Activated T-cell treated with anti-CD3 and anti-CD28 coated beads for 4 hours (primary cell): Measurements from ENCODE around the gene SPPL2B.
"Not testable (repeated sequence)": the region's sequence is repeated elsewhere in the genome, so short reads cannot be mapped to it uniquely, and the experiment has no call there.

Experiments
- DNase-seq: peaks from one replicate; pipeline ENCODE4 v3.0.0-alpha.2; 2020

Gene SPPL2B

DNA sequence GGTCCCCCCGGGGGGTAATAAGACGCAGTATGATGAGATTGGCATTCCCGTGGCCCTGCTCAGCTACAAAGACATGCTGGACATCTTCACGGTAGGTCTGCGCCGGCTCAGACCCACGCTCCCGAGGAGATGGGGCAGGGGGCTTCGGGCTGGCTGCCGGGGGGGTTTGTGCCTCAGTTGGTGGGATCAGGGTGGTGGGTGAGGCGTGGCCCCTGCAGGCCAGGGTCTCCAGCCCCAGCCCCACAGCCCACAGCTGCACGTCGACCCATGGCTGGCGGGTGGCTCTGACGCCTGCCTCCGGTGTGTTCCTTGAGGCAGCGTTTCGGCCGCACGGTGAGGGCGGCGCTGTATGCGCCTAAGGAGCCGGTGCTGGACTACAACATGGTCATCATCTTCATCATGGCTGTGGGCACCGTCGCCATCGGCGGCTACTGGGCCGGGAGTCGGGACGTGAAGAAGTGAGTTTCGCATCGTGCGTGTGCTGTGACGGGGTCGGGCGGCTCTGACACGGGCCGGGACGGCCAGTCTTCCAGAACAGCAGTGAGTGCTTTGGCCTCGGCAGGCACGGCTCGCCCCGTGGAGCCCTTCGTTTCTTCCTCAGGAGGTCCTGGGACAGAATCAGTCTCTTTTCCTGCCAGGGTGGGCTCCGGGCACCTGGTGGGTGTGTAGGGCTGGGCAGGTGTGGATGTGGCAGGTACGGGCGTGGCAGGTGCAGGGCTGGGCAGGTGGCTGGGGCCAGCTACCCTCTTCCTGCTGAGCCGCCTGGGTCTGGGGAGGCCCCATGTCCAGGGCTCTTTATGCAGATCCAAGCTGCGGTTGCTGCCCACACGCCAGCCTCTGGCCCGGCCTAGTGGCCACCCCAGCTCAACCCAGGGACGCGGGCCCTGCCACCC is 10.5 kb downstream of the SPPL2B start:
- no peak for DNase-seq

DNA sequence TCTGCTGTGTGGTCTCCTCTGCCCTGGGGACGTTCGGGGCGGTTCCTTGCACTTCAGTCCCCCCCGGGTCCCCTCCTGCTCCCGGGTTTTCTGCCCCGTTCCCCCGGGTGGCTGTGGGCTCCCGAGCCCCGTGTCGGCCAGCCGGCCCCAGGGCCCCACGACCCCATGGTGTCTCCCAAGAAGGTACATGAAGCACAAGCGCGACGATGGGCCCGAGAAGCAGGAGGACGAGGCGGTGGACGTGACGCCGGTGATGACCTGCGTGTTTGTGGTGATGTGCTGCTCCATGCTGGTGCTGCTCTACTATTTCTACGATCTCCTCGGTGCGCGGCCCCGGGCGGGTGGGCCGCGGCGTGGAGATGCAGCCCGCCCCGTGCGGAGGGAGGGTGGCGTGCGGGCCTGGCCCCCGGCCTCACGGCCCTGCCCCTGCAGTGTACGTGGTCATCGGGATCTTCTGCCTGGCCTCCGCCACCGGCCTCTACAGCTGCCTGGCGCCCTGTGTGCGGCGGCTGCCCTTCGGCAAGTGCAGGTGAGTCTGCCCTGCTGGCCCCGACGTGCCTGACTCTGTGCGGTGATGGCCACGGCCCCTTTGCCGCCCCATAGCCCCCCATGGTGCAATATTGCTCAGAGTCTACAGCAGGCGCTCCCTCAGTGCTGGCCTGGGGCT is 11.3 kb downstream of the SPPL2B start:
- no peak for DNase-seq

DNA sequence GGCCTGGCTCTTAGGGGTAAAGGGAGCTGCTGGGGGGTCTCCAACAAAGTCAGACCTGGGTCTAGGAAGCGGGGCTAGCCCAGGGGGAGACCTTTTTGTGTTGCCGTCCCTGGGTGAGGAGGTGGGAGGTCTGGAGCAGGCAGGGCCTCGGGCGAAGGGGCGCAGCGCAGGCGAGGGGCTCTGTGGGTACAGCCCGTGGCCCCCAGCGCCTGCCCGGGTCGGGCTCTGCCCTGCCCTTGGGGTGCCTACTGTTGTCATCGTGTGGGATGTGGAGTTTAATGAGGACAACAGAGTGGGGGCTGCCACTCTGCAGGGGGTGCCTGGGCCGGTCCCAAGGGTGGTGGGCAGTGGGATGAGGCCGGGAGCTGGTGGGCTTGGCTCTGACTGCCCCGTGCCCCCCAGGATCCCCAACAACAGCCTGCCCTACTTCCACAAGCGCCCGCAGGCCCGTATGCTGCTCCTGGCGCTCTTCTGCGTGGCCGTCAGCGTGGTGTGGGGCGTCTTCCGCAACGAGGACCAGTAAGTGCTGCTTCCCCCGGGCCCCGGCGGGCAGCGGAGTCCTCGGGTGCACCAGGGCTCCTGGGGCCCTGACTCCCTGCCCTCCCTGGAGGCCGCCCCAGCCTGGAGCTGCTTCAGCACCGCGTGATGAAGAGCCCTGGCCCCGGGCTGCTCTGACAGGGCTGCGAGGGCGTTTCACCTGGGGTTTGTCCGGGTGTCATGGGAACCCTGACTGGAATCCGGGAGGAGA is 12.2 kb downstream of the SPPL2B start:
- no peak for DNase-seq

DNA sequence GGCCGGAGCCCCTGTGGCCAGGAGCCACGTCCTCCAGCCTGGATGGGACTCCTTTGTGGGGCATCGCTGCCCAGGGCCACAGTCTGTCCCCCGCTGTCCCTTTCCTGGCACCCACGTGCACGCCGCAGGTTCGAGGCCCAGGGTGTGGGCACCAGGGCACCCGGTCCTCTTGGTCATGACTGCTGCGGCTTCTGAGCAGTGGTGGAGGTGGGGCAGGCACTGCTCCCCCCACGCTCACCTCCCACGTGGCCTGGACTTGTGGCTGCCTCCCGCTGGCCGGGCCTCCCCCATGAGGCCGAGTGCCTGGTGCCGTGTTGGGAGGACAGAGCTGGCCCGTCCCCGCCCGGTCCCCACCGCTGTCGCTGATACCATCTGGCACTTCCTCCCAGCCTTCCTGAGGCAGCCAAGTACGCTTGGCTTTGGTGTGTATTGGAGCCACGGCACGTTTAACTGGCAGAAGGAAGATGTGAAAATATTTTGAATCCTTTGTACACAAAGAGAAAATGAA is 12.8 kb downstream of the SPPL2B start:
- DNase-seq, result no peak

DNA sequence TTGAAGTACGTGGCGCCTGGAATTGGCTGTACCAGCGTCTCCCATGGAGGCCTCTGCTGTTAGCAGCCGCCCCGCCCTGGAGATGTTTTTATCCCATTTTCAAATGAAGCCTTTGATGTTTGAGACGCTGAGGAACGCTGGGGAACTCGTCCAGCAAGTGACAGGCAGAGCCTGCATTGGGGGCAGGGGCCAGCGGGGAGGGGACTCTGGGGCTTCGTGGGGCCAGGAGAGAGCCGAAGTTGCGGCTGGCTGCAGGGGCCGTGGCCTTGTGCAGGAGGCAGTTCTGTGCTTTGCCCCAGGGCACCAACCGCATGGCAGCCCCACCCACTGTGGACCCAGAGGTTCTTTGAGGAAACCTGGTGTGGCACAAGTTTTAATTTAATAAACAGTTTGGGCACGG is 13.5 kb downstream of the SPPL2B start:
- no peak for DNase-seq

DNA sequence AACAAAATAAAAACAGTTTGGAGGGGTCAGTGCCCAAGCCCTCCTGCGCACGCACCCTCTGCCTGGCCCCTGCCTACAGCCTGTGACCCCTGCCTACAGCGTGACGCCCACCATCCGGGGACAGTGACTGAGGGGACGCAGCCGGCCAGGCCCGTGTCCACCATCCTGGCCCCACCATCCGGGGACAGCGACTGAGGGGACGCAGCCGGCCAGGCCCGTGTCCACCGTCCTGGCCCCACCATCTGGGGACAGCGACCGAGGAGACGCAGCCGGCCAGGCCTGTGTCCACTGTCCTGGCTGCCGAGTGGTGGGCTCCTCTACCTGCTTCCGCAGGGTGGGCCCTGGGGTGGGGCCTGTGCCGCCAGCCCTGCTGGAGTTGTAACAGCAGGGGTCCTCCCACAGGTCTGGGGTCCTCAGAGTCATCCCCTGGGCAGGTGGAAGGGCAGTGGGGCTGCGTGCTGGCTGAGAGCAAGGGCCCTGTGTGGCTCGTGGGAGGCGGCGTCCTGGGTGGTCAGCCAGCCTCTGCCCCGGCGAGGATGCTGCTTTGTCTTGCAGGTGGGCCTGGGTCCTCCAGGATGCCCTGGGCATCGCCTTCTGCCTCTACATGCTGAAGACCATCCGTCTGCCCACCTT is 14.3 kb downstream of the SPPL2B start:
- no peak for DNase-seq

DNA sequence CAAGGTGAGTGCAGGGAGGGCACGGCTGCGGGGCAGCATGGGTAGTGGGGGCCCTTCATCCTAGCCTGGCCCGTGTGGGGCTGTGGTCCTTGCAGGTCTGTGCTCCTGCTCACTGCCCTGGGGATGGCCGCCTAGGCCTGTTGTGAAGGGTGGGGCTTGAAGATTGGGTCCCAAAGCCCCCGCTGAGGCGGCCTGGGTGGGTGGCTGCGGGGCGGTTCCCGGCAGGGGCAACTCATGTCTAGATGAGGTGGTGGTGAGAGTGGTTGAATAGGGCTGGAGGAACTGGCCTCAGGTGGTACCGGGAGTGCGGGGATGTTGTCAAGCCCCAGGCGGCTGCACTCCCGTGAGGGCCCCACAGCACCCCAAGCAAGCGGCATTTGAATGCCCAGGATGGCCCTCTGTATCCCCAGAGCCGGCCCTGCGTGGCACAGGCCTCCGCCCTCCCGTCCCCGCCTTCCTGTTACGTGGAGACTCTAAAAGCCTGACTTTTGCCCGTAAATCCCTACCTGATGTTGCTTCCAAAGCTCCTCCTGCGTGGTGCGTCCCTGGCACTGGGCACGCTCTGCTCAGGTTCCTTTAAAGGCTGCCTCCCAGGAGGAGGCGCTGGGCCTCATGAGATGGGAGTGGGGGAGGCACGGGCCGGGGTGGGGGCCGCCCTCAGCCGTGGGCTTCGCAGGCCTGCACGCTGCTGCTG is 15.0 kb downstream of the SPPL2B start:
- DNase-seq, result no peak

DNA sequence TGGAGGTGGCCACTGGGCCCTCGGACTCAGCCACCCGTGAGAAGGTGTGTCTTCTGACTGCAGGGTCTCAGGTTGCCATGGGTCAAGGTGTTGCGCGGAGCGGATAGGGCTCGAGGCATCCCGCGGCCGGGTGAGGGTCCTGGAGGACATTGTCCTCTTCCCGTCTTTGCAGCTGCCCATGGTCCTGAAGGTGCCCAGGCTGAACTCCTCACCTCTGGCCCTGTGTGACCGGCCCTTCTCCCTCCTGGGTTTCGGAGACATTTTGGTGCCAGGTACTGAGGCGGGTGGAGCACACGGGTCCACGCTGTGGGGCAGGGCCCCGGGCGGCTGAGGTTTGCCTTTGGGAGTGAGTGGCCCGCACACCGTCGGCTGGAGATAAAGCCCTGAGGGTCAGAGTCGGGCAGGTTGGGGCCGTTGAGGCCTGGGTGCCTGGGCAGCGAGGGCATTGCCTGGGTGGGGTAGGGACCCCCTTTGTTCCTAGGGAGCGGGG is 15.9 kb downstream of the SPPL2B start:
- DNase-seq, result no peak

DNA sequence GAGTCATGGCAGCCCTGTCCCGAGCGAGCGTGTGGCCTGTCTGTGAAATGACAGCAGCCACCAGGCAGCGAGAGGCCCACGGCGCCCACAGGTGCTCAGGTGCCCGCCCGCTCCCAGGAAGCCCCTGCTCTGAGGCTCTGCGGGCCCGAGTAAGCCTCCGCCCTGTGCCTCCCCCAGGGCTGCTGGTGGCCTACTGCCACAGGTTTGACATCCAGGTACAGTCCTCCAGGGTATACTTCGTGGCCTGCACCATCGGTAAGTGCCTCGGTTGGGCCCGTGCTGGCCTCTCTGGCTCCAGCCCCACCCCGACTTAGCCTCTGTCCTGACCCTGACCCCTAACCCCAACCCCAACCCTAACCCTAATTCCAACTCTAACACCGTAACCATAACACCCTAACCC is 16.6 kb downstream of the SPPL2B start:
- no peak for DNase-seq

DNA sequence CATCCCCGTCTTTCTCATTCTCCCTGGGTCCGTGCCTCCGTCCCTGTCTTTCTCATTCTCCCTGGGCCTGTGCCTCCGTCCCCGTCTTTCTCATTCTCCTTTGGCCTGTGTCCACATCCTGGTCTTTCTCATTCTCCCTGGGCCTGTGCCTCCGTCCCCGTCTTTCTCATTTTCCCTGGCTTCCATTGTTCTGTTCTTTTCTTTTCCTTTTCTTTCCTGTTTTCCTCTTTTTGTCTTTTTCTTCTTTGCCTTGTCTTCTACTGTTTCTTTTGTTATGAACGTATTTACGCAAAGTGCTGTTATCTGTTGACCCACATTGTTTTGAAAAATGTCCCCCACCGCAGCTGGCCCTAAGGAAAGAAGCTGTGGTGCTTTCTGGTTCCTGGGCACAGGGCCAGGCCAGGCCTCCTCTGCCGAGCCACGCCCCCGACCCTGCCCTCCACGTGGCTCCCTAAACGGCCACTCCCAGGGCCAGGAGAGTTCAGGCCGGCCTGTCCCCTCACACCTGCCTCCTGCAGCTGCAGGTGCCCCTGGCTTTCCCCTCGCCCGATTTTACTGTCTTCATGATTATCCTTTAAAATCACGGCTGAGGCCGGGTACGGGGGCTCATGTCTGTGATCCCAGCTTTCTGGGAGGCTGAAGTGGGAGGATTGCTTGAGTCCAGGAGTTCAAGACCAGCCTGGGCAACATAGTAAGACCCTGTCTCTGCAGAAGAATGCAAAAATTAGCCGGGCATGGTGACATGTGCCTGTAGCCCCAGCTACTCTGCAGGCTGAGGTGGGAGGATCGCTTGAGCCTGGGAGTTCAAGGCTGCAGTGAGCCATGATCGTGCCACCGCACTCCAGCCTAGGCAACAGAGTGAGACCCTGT is 17.5 kb downstream of the SPPL2B start:
- no peak for DNase-seq

DNA sequence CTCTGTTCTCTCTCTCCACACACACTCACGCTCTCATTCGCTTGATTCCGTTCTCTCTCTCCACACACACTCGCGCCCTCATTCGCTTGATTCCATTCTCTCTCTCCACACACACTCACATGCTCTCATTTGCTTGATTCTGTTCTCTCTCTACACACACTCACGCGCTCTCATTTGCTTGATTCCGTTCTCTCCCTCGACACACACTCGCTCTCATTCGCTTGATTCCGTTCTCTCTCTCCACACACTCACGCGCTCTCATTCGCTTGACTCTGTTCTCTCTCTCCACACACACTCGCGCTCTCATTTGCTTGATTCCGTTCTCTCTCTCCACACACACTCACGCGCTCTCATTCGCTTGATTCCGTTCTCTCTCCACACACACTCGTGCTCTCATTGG is 21.3 kb downstream of the SPPL2B start:
- DNase-seq, result not testable (repeated sequence)

DNA sequence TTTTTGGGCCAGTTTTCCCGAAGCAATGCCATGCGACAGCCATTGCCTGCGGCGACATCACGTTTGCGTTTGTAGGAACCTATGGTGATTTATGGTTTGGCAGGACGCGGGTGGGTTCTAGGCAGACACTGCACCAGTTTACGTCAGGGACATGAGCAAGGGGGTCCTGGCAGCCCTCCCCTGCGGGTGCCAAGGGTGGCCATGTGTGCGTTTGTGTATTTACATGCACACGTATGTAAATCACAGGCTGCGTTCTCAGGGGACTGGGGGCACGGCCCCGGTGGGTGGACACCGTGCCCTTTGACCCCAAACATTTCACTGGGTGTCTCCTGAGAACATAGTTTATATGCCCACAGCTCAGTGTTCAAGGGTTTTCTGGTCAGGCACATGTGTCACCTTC is 22.2 kb downstream of the SPPL2B start:
- DNase-seq, result no peak

DNA sequence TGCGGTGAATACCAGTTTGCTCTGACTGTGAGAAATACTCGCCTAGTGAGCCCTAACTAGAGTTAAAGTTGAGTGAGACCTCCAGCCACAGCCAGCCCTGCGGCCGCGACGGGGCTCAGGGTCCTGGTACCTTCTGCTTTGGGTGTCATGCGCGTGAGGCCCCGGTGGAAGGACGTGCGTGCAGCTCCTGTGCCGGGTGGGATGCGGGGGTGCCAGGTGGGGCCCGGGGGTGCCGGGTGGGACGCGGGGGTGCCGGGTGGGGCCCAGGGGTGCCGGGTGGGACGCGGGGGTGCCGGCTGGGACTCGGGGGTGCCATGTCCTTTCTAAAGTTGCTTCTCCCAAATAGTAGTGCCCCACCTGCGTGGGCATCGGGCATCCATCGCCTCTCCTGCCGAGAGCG is 23.1 kb downstream of the SPPL2B start:
- no peak for DNase-seq

DNA sequence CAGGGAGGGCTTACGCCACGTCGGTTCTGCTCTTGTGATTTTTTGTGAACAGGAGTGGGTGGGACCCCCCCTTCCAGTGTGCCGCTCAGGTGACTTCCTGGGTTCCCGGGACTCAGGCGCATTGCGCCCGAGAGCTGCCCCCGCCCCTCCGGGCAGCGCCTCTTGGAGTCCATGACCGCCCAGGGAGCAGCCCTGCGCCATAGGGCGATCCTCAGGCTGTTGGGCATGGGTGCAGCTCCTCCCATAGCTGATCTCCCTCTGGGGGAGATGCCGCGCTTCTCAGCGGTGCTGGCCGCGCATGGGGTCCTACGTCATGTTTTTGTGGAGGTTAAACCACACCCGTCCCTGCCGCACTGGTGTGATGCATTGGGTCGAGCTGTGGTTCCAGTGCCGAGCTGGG is 23.6 kb downstream of the SPPL2B start:
- no peak for DNase-seq

DNA sequence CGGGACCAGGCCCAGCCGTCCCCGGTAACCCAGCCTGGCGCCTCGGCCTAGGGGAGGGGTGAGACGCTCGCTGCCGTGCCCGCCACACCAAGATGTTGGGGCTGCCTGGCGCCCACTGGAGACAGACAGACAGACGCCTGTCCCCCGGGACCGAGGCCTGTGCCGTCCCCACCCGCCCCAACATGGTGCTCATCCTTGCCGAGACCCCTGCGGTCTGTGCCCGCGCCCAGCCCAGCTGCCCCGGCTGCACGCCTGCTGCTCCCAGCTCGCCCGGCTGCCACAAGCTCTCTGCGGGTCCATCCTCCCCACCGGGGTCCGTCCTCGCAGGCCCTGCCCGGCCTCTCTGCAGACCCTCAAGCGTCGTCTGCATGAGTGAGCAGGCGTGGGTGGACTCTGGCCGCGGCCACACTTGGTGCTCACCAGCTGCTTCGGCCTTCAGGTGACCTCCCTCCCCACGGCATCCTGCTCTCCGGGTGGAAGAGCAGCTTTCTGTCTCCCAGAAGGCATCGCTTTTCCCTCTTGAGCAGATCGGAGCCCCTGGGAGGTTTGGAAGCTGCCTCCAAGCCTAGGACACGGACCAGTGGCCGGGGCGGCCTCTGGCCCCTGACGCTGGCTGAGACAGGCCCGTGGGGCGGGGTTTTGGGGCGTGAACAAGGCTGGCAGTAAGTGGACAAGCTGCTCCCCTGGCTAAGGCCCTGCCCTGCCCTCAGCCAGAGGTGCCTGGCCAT is 24.8 kb downstream of the SPPL2B start:
- no peak for DNase-seq

DNA sequence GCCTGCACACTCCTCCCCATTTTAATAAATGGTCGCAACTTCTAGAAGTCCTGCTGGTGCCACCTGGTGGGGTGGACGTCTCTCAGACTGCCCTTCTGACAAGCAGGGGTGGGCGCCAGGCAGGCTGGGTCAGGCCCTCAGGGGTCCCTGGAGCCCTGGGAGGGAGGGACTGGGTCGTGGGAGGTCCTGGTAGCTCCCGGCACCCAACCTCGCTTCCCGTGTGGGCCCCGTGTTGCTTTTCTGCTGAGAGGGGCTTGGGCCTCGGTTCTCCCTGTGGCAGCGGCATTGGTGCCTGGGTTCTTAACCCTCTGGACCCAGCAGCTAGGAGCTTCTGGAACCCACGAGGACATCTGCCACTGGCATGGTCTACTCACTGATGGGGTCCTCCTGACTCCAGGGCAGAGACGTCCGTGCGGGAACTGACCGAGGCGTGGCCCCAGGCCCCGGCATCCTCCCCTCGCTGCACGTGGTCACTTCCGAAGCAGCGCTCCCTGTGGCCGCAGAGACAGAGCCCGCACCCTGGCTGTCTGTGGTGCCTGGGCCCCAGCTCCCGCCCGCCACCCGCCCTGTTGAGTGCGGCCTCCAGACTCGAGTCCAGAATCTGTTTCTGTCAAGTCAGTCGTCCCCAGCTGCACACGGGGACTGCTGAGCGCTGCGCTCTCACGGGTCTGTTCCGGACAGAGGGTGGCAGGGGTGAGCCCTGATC is 25.6 kb downstream of the SPPL2B start:
- no peak for DNase-seq

DNA sequence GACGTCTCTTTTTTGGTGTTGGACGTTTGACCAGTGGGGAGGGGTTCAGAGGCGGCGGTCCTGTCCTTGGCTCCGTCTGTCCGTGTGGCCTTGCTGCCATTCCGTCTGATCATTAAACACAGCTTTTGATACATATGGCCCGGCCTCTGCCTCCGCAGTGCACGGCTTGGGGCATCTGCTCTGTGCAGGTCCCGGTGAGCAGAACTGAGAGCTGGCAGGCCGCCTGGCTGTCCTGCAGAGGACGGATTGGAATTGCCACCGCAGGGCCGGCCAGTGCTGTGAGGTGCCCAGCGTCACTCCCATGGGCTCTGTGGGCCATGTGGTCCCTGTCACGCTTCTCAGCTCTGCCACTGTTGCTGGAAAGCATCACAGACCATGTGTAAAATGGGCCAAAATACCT is 26.2 kb downstream of the SPPL2B start:
- DNase-seq, result no peak

DNA sequence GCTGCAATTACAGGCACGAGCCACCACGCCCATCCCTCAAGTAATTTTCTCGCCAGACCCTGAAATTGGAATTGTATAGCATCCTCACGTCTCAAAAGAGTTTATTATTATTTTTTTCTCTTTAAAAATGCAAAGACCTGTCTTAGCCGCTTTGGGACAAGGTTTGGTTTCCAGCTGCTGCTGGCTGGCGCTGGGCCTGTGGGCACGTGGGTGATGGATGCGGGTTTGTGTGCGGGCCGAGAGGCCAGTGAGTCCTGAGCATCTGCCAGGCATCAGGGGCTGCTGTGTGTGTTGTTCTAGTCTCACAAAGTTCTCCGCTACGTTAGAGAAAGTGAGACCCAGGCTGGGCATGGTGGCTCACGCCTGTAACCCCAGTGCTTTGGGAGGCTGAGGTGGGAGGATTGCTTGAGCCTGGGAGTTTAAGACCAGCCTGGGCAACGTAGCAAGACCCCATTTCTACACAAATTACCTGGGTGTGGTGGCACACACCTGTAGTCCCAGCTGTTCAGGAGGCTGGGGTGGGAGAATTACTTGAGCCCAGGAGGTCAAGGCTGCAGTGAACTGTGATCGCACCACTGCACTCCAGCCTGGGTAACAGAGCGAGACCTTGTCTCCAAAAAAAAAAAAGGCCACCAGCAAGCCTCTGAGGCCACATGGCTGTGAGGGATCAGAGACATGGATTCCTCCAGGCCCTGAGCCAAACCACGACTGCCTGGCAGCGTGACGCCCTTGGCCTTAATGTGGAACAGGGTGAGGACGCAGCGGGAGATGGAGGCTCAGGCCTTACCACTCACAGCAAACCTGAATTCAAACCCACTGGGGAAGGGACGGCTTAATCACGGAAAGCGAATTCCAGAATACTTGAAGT is 26.9 kb downstream of the SPPL2B start:
- DNase-seq, result no peak
